Measurements from ENCODE around the gene PROZ. TPM values are rescaled to one million over a fixed set of nuclear protein-coding genes. Genes with fewer than 3 reads are reported as not detected.
A peak's percentile ranks its signal among the peaks of the same experiment; 100 is the strongest.

The PROZ gene
- total and polyA plus RNA-seq, 2 of the 13 experiments (the other 11 are each of a cell fraction or from before 2014, with no cell fraction given) = 5.6 to 22.5 TPM

DNA sequence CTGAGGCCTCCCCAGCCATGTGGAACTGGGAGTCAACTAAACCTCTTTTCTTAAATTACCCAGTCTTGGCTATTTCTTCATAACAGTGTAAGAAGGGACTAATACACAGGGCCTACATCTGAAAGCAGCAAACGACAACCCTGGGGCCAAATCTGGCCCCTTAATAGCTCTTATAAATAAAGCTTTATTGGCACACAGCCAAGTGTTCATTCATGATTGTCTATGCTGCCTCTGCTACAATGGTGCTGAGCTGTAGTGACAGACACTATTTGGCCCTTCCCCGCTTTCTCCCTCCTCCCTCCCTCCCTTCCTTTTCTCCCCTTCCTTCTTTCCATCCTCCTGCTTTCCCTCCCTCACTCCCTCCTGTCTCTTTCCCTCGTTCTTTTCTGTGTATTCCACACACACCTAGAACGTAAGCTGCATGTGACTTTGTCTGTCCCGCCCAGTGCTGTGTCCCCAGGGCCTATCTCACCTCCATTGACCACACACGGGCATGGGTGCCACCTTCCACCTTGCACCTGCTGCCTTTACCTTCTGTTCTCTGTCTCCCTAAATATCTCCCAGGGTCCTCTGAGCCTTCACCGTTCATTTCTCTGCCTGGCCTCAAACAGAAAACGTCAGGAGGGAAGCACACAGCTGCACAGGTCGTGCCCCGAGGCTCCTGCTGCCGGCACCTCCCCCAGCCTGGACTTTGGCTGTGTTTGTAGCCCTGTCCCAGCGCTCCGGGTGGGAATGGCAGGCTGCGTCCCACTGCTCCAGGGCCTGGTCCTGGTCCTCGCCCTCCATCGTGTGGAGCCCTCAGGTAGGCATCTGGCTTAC lies at the start of gene PROZ (continued):
- TF ChIP-seq ZNF850 (CRISPR knock-in tag; conservative IDR thresholded peaks at IDR 0.05) (no peak), ZNF24 (IDR thresholded peaks at IDR 0.05) (no peak), ZNF484 (CRISPR knock-in tag; IDR thresholded peaks at IDR 0.05; ENCODE audit: borderline replicate concordance, low read depth) (no peak), SOX13 (IDR thresholded peaks at IDR 0.05) (no peak), SOX13 (CRISPR knock-in tag; conservative IDR thresholded peaks at IDR 0.05 in 1 of 2, IDR thresholded peaks at IDR 0.05 in 1 of 2) (peak in 1 of 2 experiments; percentile 58; a peak in 1 of 4 replicates), GFI1 (CRISPR knock-in tag; IDR thresholded peaks at IDR 0.05; ENCODE audit: borderline replicate concordance) (peak; percentile 58; the same call in 1 of the 2 replicates), ZNF354B (CRISPR knock-in tag; IDR thresholded peaks at IDR 0.05) (no peak), ZNF282 (IDR thresholded peaks at IDR 0.05; ENCODE audit: partially characterized antibody) (no peak), CCDC6 (CRISPR knock-in tag; IDR thresholded peaks at IDR 0.05) (peak; percentile 85; the same call in 1 of the 2 replicates), CENPX (CRISPR knock-in tag; IDR thresholded peaks at IDR 0.05) (no peak), ZFX (CRISPR knock-in tag; IDR thresholded peaks at IDR 0.05; ENCODE audit: low read depth) (peak; percentile 83), ZNF7 (CRISPR knock-in tag; IDR thresholded peaks at IDR 0.05) (no peak), DNMT1 (CRISPR knock-in tag; IDR thresholded peaks at IDR 0.05) (no peak), ZEB1 (IDR thresholded peaks at IDR 0.05; ENCODE audit: insufficient replicate concordance, low read depth) (no peak), MED1 (CRISPR knock-in tag; IDR thresholded peaks at IDR 0.05) (peak; percentile 54), AHR (CRISPR knock-in tag; IDR thresholded peaks at IDR 0.05) (peak; percentile 75; the same call in 1 of the 2 replicates), ZNF788 (CRISPR knock-in tag; IDR thresholded peaks at IDR 0.05; ENCODE audit: borderline replicate concordance) (peak; percentile 38; the same call in 1 of the 2 replicates)
- TF ChIP-seq, protein P1, sequence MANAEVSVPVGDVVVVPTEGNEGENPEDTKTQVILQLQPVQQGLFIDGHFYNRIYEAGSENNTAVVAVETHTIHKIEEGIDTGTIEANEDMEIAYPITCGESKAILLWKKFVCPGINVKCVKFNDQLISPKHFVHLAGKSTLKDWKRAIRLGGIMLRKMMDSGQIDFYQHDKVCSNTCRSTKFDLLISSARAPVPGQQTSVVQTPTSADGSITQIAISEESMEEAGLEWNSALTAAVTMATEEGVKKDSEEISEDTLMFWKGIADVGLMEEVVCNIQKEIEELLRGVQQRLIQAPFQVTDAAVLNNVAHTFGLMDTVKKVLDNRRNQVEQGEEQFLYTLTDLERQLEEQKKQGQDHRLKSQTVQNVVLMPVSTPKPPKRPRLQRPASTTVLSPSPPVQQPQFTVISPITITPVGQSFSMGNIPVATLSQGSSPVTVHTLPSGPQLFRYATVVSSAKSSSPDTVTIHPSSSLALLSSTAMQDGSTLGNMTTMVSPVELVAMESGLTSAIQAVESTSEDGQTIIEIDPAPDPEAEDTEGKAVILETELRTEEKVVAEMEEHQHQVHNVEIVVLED (CRISPR knock-in tag; IDR thresholded peaks at IDR 0.05; ENCODE audit: borderline replicate concordance) = 0 out of 2 replicates have a peak, but pooled peaks have one; percentile 55
- TF ChIP-seq, protein P2, sequence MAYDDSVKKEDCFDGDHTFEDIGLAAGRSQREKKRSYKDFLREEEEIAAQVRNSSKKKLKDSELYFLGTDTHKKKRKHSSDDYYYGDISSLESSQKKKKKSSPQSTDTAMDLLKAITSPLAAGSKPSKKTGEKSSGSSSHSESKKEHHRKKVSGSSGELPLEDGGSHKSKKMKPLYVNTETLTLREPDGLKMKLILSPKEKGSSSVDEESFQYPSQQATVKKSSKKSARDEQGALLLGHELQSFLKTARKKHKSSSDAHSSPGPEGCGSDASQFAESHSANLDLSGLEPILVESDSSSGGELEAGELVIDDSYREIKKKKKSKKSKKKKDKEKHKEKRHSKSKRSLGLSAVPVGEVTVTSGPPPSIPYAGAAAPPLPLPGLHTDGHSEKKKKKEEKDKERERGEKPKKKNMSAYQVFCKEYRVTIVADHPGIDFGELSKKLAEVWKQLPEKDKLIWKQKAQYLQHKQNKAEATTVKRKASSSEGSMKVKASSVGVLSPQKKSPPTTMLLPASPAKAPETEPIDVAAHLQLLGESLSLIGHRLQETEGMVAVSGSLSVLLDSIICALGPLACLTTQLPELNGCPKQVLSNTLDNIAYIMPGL (CRISPR knock-in tag; IDR thresholded peaks at IDR 0.05; ENCODE audit: borderline replicate concordance in 1 of 2, low read depth in 1 of 2) = peak; percentile 22 to 41; a peak in 2 of 4 replicates
- TF ChIP-seq, protein P3, sequence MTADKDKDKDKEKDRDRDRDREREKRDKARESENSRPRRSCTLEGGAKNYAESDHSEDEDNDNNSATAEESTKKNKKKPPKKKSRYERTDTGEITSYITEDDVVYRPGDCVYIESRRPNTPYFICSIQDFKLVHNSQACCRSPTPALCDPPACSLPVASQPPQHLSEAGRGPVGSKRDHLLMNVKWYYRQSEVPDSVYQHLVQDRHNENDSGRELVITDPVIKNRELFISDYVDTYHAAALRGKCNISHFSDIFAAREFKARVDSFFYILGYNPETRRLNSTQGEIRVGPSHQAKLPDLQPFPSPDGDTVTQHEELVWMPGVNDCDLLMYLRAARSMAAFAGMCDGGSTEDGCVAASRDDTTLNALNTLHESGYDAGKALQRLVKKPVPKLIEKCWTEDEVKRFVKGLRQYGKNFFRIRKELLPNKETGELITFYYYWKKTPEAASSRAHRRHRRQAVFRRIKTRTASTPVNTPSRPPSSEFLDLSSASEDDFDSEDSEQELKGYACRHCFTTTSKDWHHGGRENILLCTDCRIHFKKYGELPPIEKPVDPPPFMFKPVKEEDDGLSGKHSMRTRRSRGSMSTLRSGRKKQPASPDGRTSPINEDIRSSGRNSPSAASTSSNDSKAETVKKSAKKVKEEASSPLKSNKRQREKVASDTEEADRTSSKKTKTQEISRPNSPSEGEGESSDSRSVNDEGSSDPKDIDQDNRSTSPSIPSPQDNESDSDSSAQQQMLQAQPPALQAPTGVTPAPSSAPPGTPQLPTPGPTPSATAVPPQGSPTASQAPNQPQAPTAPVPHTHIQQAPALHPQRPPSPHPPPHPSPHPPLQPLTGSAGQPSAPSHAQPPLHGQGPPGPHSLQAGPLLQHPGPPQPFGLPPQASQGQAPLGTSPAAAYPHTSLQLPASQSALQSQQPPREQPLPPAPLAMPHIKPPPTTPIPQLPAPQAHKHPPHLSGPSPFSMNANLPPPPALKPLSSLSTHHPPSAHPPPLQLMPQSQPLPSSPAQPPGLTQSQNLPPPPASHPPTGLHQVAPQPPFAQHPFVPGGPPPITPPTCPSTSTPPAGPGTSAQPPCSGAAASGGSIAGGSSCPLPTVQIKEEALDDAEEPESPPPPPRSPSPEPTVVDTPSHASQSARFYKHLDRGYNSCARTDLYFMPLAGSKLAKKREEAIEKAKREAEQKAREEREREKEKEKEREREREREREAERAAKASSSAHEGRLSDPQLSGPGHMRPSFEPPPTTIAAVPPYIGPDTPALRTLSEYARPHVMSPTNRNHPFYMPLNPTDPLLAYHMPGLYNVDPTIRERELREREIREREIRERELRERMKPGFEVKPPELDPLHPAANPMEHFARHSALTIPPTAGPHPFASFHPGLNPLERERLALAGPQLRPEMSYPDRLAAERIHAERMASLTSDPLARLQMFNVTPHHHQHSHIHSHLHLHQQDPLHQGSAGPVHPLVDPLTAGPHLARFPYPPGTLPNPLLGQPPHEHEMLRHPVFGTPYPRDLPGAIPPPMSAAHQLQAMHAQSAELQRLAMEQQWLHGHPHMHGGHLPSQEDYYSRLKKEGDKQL (CRISPR knock-in tag; IDR thresholded peaks at IDR 0.05; ENCODE audit: low read depth) = 0 out of 2 replicates have a peak, but pooled peaks have one; percentile 22

All from HepG2 (cell line).